Measurements from ENCODE around the gene IGF2BP2. TPM values are rescaled to one million over a fixed set of nuclear protein-coding genes. Genes with fewer than 3 reads are reported as not detected.
A peak's percentile ranks its signal among the peaks of the same experiment; 100 is the strongest.

Gene IGF2BP2
- total and polyA plus RNA-seq, 2 of the 8 experiments (the other 6 are each of a cell fraction or from before 2014, with no cell fraction given), result 7.4 to 121 TPM

GRCh38 chr3:185807445-185808068, 17.3 kb downstream of the IGF2BP2 start (continued):
- peak; percentile 72; the same call in 1 of the 2 replicates for TF ChIP-seq YY1 (IDR thresholded peaks at IDR 0.05; ENCODE audit: low read depth, low read length)
- TF ChIP-seq POLR2A (IDR thresholded peaks at IDR 0.05; ENCODE audit: control extremely low read depth in 1 of 2, low read depth in 2 of 2, low read length in 2 of 2), result no peak
- no peak for TF ChIP-seq CTCF (IDR thresholded peaks at IDR 0.05; ENCODE audit: control extremely low read depth in 1 of 3, insufficient read depth in 1 of 3, low read depth in 1 of 3, low read length in 3 of 3)
- TF ChIP-seq CREB1 (IDR thresholded peaks at IDR 0.05), result peak; percentile 66; the same call in 1 of the 2 replicates
- TF ChIP-seq CBX5 (IDR thresholded peaks at IDR 0.05; ENCODE audit: low read depth, low read length), result no peak
- TF ChIP-seq MAFK (IDR thresholded peaks at IDR 0.05; ENCODE audit: low read depth, low read length), result peak; percentile 84
- TF ChIP-seq SIX5 (IDR thresholded peaks at IDR 0.05; ENCODE audit: low read depth, low read length), result no peak
- no peak for TF ChIP-seq USF2 (IDR thresholded peaks at IDR 0.05; ENCODE audit: low read length)
- TF ChIP-seq ATF3 (IDR thresholded peaks at IDR 0.05; ENCODE audit: insufficient read depth, low read depth, low read length), result no peak
- TF ChIP-seq JUND (IDR thresholded peaks at IDR 0.05; ENCODE audit: low read length), result peak; percentile 86
- no peak for TF ChIP-seq CBX8 (IDR thresholded peaks at IDR 0.05; ENCODE audit: borderline replicate concordance, low read depth, low read length)
- TF ChIP-seq SUZ12 (IDR thresholded peaks at IDR 0.05; ENCODE audit: low read length), result no peak
- peak in 1 of 2 experiments; percentile 42; a peak in 1 of 3 replicates for TF ChIP-seq EP300 (IDR thresholded peaks at IDR 0.05; ENCODE audit: borderline replicate concordance in 1 of 2, low read depth in 2 of 2, low read length in 2 of 2)
- no peak for TF ChIP-seq TAF7 (optimal IDR thresholded peaks at IDR 0.05; ENCODE audit: borderline replicate concordance, low read depth, low read length)
- no peak for TF ChIP-seq NRF1 (IDR thresholded peaks at IDR 0.05; ENCODE audit: low read depth, low read length)
- no peak for TF ChIP-seq GTF2F1 (IDR thresholded peaks at IDR 0.05; ENCODE audit: borderline replicate concordance, low read depth, low read length)
- 0 out of 2 replicates have a peak, but pooled peaks have one; percentile 39 for TF ChIP-seq SP1 (IDR thresholded peaks at IDR 0.05; ENCODE audit: low read depth, low read length)
- TF ChIP-seq CHD2 (IDR thresholded peaks at IDR 0.05; ENCODE audit: low read length), result no peak
- no peak for TF ChIP-seq MAX (IDR thresholded peaks at IDR 0.05)
- TF ChIP-seq PHF8 (conservative IDR thresholded peaks at IDR 0.05; ENCODE audit: low read depth, low read length), result no peak
- TF ChIP-seq SIRT6 (IDR thresholded peaks at IDR 0.05; ENCODE audit: low read length), result no peak

Data from H1 (cell line).